ENCODE results near the gene DHRS7. TPM values are rescaled to one million over a fixed set of nuclear protein-coding genes. Genes with fewer than 3 reads are reported as not detected.

The DHRS7 gene
- total and polyA plus RNA-seq, 10 of the 15 experiments (the other 5 are each of a cell fraction or from before 2014, with no cell fraction given), result 55.0 to 99.8 (median 62.2) TPM

GRCh38 chr14:60206837-60207533 lies 41.8 kb upstream of the DHRS7 start (continued):
- TF ChIP-seq RB1 (IDR thresholded peaks at IDR 0.05; ENCODE audit: borderline replicate concordance) (no peak), TCF12 (IDR thresholded peaks at IDR 0.05; ENCODE audit: low read depth, low read length) (peak; percentile 75), KDM1A (IDR thresholded peaks at IDR 0.05; ENCODE audit: borderline replicate concordance) (no peak), MEF2B (IDR thresholded peaks at IDR 0.05; ENCODE audit: partially characterized antibody, poor library complexity, severe bottlenecking) (peak; percentile 92), MYB (IDR thresholded peaks at IDR 0.05; ENCODE audit: borderline replicate concordance, low read depth, low read length) (no peak), HSF1 (IDR thresholded peaks at IDR 0.05; ENCODE audit: low read depth, low read length) (no peak), CREM (IDR thresholded peaks at IDR 0.05; ENCODE audit: low read depth) (peak; percentile 85), CEBPB (IDR thresholded peaks at IDR 0.05; ENCODE audit: borderline replicate concordance in 1 of 2, low read depth in 2 of 2, low read length in 2 of 2) (peak; percentile 68 to 72; a peak in 3 of 4 replicates), KLF5 (IDR thresholded peaks at IDR 0.05; ENCODE audit: partially characterized antibody) (peak; percentile 27), RELA (IDR thresholded peaks at IDR 0.05; ENCODE audit: borderline replicate concordance, partially characterized antibody) (peak; percentile 75), TAF1 (IDR thresholded peaks at IDR 0.05; ENCODE audit: borderline replicate concordance, low read depth, low read length) (0 out of 2 replicates have a peak, but pooled peaks have one; percentile 43), PML (IDR thresholded peaks at IDR 0.05; ENCODE audit: low read length) (no peak), ZNF274 (IDR thresholded peaks at IDR 0.05; ENCODE audit: insufficient read depth, insufficient read length) (no peak), ZNF687 (IDR thresholded peaks at IDR 0.05) (no peak; the same call in 1 of the 2 replicates), POLR2AphosphoS5 (IDR thresholded peaks at IDR 0.05; ENCODE audit: low read length) (peak; percentile 8; the same call in 1 of the 2 replicates), SIX5 (IDR thresholded peaks at IDR 0.05; ENCODE audit: low read depth, low read length, severe bottlenecking) (no peak), MXI1 (IDR thresholded peaks at IDR 0.05; ENCODE audit: low read depth, low read length) (no peak), ZNF217 (IDR thresholded peaks at IDR 0.05) (no peak), YY1 (IDR thresholded peaks at IDR 0.05; ENCODE audit: low read depth, low read length) (0 out of 2 replicates have a peak, but pooled peaks have one; percentile 24), CBX5 (IDR thresholded peaks at IDR 0.05; ENCODE audit: low read depth) (no peak), ZSCAN29 (IDR thresholded peaks at IDR 0.05) (no peak), CHD4 (IDR thresholded peaks at IDR 0.05) (no peak)
- TF ChIP-seq, protein P1, sequence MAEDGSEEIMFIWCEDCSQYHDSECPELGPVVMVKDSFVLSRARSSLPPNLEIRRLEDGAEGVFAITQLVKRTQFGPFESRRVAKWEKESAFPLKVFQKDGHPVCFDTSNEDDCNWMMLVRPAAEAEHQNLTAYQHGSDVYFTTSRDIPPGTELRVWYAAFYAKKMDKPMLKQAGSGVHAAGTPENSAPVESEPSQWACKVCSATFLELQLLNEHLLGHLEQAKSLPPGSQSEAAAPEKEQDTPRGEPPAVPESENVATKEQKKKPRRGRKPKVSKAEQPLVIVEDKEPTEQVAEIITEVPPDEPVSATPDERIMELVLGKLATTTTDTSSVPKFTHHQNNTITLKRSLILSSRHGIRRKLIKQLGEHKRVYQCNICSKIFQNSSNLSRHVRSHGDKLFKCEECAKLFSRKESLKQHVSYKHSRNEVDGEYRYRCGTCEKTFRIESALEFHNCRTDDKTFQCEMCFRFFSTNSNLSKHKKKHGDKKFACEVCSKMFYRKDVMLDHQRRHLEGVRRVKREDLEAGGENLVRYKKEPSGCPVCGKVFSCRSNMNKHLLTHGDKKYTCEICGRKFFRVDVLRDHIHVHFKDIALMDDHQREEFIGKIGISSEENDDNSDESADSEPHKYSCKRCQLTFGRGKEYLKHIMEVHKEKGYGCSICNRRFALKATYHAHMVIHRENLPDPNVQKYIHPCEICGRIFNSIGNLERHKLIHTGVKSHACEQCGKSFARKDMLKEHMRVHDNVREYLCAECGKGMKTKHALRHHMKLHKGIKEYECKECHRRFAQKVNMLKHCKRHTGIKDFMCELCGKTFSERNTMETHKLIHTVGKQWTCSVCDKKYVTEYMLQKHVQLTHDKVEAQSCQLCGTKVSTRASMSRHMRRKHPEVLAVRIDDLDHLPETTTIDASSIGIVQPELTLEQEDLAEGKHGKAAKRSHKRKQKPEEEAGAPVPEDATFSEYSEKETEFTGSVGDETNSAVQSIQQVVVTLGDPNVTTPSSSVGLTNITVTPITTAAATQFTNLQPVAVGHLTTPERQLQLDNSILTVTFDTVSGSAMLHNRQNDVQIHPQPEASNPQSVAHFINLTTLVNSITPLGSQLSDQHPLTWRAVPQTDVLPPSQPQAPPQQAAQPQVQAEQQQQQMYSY (CRISPR knock-in tag; IDR thresholded peaks at IDR 0.05), result no peak

All from GM12878 (cell line).